Limb (tissue), 2 donors: Measurements from ENCODE around the gene SPP2.
A peak's percentile ranks its signal among the peaks of the same experiment; 100 is the strongest.

Source experiments
- DNase-seq, 2 donors: peaks; one replicate each; pipeline ENCODE4 v3.0.0-alpha.2; 2016; ENCODE audit errors: extremely low spot score in 2 of 2

Gene SPP2

GRCh38 chr2:234038076-234038802 lies 12.3 kb upstream of the SPP2 start:
- DNase-seq = no peak

GRCh38 chr2:234044157-234044556 lies 6.3 kb upstream of the SPP2 start:
- DNase-seq = no peak

GRCh38 chr2:234046521-234046920 lies 4.0 kb upstream of the SPP2 start:
- no peak for DNase-seq

- DNase-seq = no peak
These were observed 3.1 kb upstream of the SPP2 start for GRCh38 chr2:234047361-234047760.

GRCh38 chr2:234048049-234048448 lies 2.5 kb upstream of the SPP2 start:
- no peak for DNase-seq

- DNase-seq = no peak
These were observed 1.0 kb downstream of the SPP2 start for GRCh38 chr2:234051374-234052070.

GRCh38 chr2:234058881-234059280 lies 8.4 kb downstream of the SPP2 start:
- DNase-seq = no peak

GRCh38 chr2:234060236-234060635 lies 9.7 kb downstream of the SPP2 start:
- no peak for DNase-seq

GRCh38 chr2:234061624-234062257 lies 11.2 kb downstream of the SPP2 start:
- no peak for DNase-seq

- DNase-seq = no peak
These were observed 16.1 kb downstream of the SPP2 start for GRCh38 chr2:234066587-234066986.

- DNase-seq = no peak
These were observed 21.2 kb downstream of the SPP2 start for GRCh38 chr2:234071664-234072063.

GRCh38 chr2:234072454-234072853 lies 22.0 kb downstream of the SPP2 start:
- no peak for DNase-seq

- no peak for DNase-seq
These were observed 24.4 kb downstream of the SPP2 start for GRCh38 chr2:234074751-234075517.

GRCh38 chr2:234075518-234075915 lies 25.0 kb downstream of the SPP2 start:
- DNase-seq = no peak

- DNase-seq = no peak
These were observed 25.4 kb downstream of the SPP2 start for GRCh38 chr2:234075947-234076346.

GRCh38 chr2:234076451-234076850 lies 25.9 kb downstream of the SPP2 start:
- no peak for DNase-seq

- no peak for DNase-seq
These were observed 27.6 kb downstream of the SPP2 start for GRCh38 chr2:234078129-234078528.

GRCh38 chr2:234081970-234082822 lies 31.7 kb downstream of the SPP2 start:
- DNase-seq = no peak

- DNase-seq = no peak
These were observed 33.3 kb downstream of the SPP2 start for GRCh38 chr2:234083572-234084348.

GRCh38 chr2:234091432-234091879 lies 41.0 kb downstream of the SPP2 start:
- DNase-seq = peak in 1 of 2 donors; percentile 5
